HepG2 (cell line): ENCODE results near the gene CHDH. TPM values are rescaled to one million over a fixed set of nuclear protein-coding genes. Genes with fewer than 3 reads are reported as not detected.

ENCODE experiments used
- ATAC-seq: fragments of 200-7000 bp; cut with Tn5 transposase; 3 replicates; pipeline ENCODE4 v1.9.1; 2020; ENCODE audit warnings: mild to moderate bottlenecking, moderate library complexity
- BruUV-seq: library from RNA; stranded (reverse); fragments of 400-500 nt; replicated peaks from 2 replicates; lab custom pipeline; 2021; lab: Mats Ljungman, UMichigan
- CTCF ChIA-PET: fragments of 300-600 bp; formaldehyde crosslinking; extraction: SDS; loops from one replicate; lab custom pipeline; 2021; ENCODE audit warnings: low total read pairs, inconsistent platforms, low intra/inter-chr PET ratio; lab: Yijun Ruan, JAX
- POLR2A ChIA-PET: fragments of 350-600 bp; sonication (Branson Sonifier 250); formaldehyde crosslinking; loops from one replicate; lab custom pipeline; 2020; ENCODE audit warnings: antibody characterized with exemption, inconsistent platforms; lab: Yijun Ruan, JAX
- DNase-seq: peaks from one replicate; pipeline ENCODE4 v3.0.0-alpha.2; 2015; ENCODE audit warnings: low spot score
- FAIRE-seq: peaks from 3 replicates; lab custom pipeline; 2011; peaks lifted over from hg19 to GRCh38; lab: Jason Lieb, UNC
- H2AFZ ChIP-seq: one replicate; pipeline ENCODE4 v1.6.1; 2011; ENCODE audit warnings: low read length, inconsistent platforms
- H3K27ac ChIP-seq: fragments of 300-600 bp; 3 replicates; pipeline ENCODE4 v1.8.0; 2011; ENCODE audit warnings: mixed run types, mild to moderate bottlenecking, mixed read lengths, low read length, inconsistent platforms; ENCODE audit not compliant: insufficient read depth; ENCODE audit errors: extremely low read length
- H3K27me3 ChIP-seq, 2 experiments: fragments of 200-600 bp in 1 of 2; 2 replicates in 1 of 2; 3 replicates in 1 of 2; pipeline versions ENCODE4 v1.6.0 to v1.8.0; 2011; ENCODE audit warnings: low read length in 2 of 2, mild to moderate bottlenecking in 2 of 2, moderate library complexity in 2 of 2, inconsistent platforms in 1 of 2; ENCODE audit not compliant: insufficient read depth in 2 of 2, control insufficient read depth in 1 of 2
- H3K36me3 ChIP-seq, 2 experiments: fragments of 200-600 bp in 1 of 2; replicated peaks in 1 of 2; 2 replicates in 1 of 2; 3 replicates in 1 of 2; pipeline versions ENCODE4 v1.5.1 to v1.8.0; 2011; ENCODE audit warnings: low read length in 2 of 2, inconsistent platforms in 1 of 2; ENCODE audit not compliant: insufficient read depth in 2 of 2, control insufficient read depth in 1 of 2
- H3K4me1 ChIP-seq: 2 replicates; pipeline ENCODE4 v1.5.1; 2012; ENCODE audit warnings: low read length, inconsistent platforms; ENCODE audit not compliant: insufficient read depth
- H3K4me2 ChIP-seq: 2 replicates; pipeline ENCODE4 v1.6.0; 2011; ENCODE audit warnings: low read depth, low read length, inconsistent platforms
- H3K4me3 ChIP-seq, 3 experiments: fragments of 200-600 bp in 1 of 3; sonication (generic), shearing (Covaris generic) in 1 of 3; replicated peaks in 1 of 3; 2 replicates each; pipeline ENCODE4 v1.5.1; 2011 to 2016; ENCODE audit warnings: low read length in 3 of 3, inconsistent platforms in 2 of 3, low read depth in 2 of 3, mild to moderate bottlenecking in 2 of 3, control low read depth in 1 of 3, mixed read lengths in 1 of 3; ENCODE audit not compliant: insufficient read depth in 1 of 3
- H3K79me2 ChIP-seq: one replicate; pipeline ENCODE4 v1.6.1; 2011; ENCODE audit warnings: low read length, inconsistent platforms; ENCODE audit not compliant: insufficient read depth
- H3K9ac ChIP-seq: 2 replicates; pipeline ENCODE4 v1.6.0; 2011; ENCODE audit warnings: mild to moderate bottlenecking, low read depth, low read length, inconsistent platforms; ENCODE audit not compliant: insufficient read depth
- H3K9me3 ChIP-seq: 2 replicates; pipeline ENCODE4 v1.5.1; 2012; ENCODE audit warnings: mild to moderate bottlenecking, low read length
- H4K20me1 ChIP-seq: 2 replicates; pipeline ENCODE4 v1.6.0; 2011; ENCODE audit warnings: inconsistent platforms, mild to moderate bottlenecking, low read length, moderate library complexity; ENCODE audit not compliant: insufficient read depth
- ELF1 ChIP-seq: sonication (generic); formaldehyde crosslinking; IDR thresholded peaks from 2 replicates; pipeline ENCODE4 v1.4.0; 2020; ENCODE audit warnings: missing genetic modification reagents
- KDM2A ChIP-seq: sonication (generic); formaldehyde crosslinking; IDR thresholded peaks from 2 replicates; pipeline ENCODE4 v1.4.0; 2020; ENCODE audit warnings: low read depth, missing genetic modification reagents, borderline replicate concordance
- KDM5A ChIP-seq: fragments of 200-600 bp; sonication (generic); IDR thresholded peaks from 2 replicates; pipeline ENCODE4 v1.7.0; 2018; ENCODE audit warnings: antibody characterized with exemption, mild to moderate bottlenecking, low read length, borderline replicate concordance
- MXD3 ChIP-seq: IDR thresholded peaks from 2 replicates; pipeline ENCODE4 v1.6.1; 2016; ENCODE audit warnings: mild to moderate bottlenecking, missing biosample characterization, missing genetic modification reagents
- PHF21A ChIP-seq: sonication (generic); formaldehyde crosslinking; IDR thresholded peaks from 2 replicates; pipeline ENCODE4 v1.5.0; 2020; ENCODE audit warnings: mild to moderate bottlenecking, missing genetic modification reagents
- POLR2A ChIP-seq, 2 experiments: IDR thresholded peaks; 2 replicates each; pipeline ENCODE4 v1.6.1; 2011; ENCODE audit warnings: low read depth in 2 of 2, low read length in 2 of 2, mild to moderate bottlenecking in 1 of 2, moderate library complexity in 1 of 2; ENCODE audit not compliant: insufficient read depth in 1 of 2
- TOE1 ChIP-seq: sonication (generic); formaldehyde crosslinking; IDR thresholded peaks from 2 replicates; pipeline ENCODE4 v1.4.0; 2020; ENCODE audit warnings: mild to moderate bottlenecking, missing genetic modification reagents
- ZNF124 ChIP-seq: sonication (generic); formaldehyde crosslinking; IDR thresholded peaks from 2 replicates; pipeline ENCODE4 v1.4.0; 2020; ENCODE audit warnings: missing genetic modification reagents
- ZNF558 ChIP-seq: sonication (generic); formaldehyde crosslinking; IDR thresholded peaks from 2 replicates; pipeline ENCODE4 v1.9.0; 2022; ENCODE audit warnings: mild to moderate bottlenecking, missing genetic modification reagents, borderline replicate concordance
- ZNF678 ChIP-seq: sonication (generic); formaldehyde crosslinking; IDR thresholded peaks from 2 replicates; pipeline ENCODE4 v1.4.0; 2020; ENCODE audit warnings: mild to moderate bottlenecking, missing genetic modification reagents
- ZSCAN21 ChIP-seq: sonication (generic); formaldehyde crosslinking; IDR thresholded peaks from 2 replicates; pipeline ENCODE4 v1.8.0; 2022; ENCODE audit warnings: mild to moderate bottlenecking, missing genetic modification reagents, moderate library complexity, borderline replicate concordance
- WGBS: methylation state at CpG from one replicate; pipeline ENCODE4 v1.1.6; 2017; ENCODE audit warnings: low lambda C conversion rate; 5-methylcytosine and 5-hydroxymethylcytosine counted together
- in situ Hi-C: cut with HindIII; loops from 2 replicates; pipeline ENCODE4 v1.10.0; 2017; ENCODE audit warnings: low pct_unique_long_range_greater_than_20kb; ENCODE audit not compliant: extremely low pct_ligation_motif_present
- intact Hi-C: fragments of 100-400 bp; cut with micrococcal nuclease; formaldehyde crosslinking; loops from one replicate; pipeline ENCODE4 v1.10.0; 2022; ENCODE audit not compliant: unreplicated experiment
- polyA plus RNA-seq, 8 experiments: library from polyadenylated mRNA; depleted of rRNA in 3 of 8; stranded (reverse) in 7 of 8; unstranded in 1 of 8; fragments of >200 nt; fragmentation: Illumina TruSeq in 4 of 8; extraction: Trizol in 4 of 8; gene quantifications; 2 replicates each; pipeline versions ENCODE4 v1.2.1 to v1.2.3, GENCODE V29; 2011 to 2016; ENCODE audit warnings: low read depth in 4 of 8, missing spikeins in 1 of 8, mixed read lengths in 1 of 8; ENCODE audit not compliant: insufficient read depth in 1 of 8
- total RNA-seq, 5 experiments: library from RNA; depleted of rRNA; stranded (reverse); fragments of >200 nt; fragmentation: Illumina TruSeq; extraction: Trizol; gene quantifications; 2 replicates each; pipeline ENCODE4 v1.2.3, GENCODE V29; 2016; ENCODE audit warnings: low read depth in 1 of 5

The CHDH gene
- total and polyA plus RNA-seq, 2 of the 13 experiments (the other 11 are each of a cell fraction or from before 2014, with no cell fraction given) = 28.1 to 48.9 TPM

- ATAC-seq (peak; percentile 25), DNase-seq (peak; percentile 25), FAIRE-seq (peak; percentile 15)
- Histone ChIP-seq H2AFZ (no peak overlapping the region), H3K36me3 (peaks cover 10 to 48% of the 10 kb centered on the region in 2 experiments), H4K20me1 (no peaks in the 10 kb centered on the region; the same call in 1 of the 2 replicates), H3K27me3 (no peaks in the 10 kb centered on the region; a peak in 1 of 5 replicates), H3K79me2 (peaks cover 15% of the 10 kb centered on the region), H3K27ac (peak overlapping the region; percentile 93), H3K4me2 (peak overlapping the region; percentile 89), H3K9ac (peak overlapping the region; percentile 92), H3K9me3 (no peaks in the 10 kb centered on the region), H3K4me1 (peaks cover 17% of the 10 kb centered on the region), H3K4me3 (peak overlapping the region; percentile 91 to 98 (median 97))
- no peak for TF ChIP-seq ZNF124
- no peak for TF ChIP-seq PHF21A (CRISPR knock-in tag)
- 0 out of 2 replicates have a peak, but pooled peaks have one; percentile 5 for TF ChIP-seq KDM5A
- TF ChIP-seq ELF1 (CRISPR knock-in tag) = no peak
- no peak for TF ChIP-seq TOE1 (CRISPR knock-in tag)
- 0 out of 2 replicates have a peak, but pooled peaks have one; percentile 20 for TF ChIP-seq KDM2A (CRISPR knock-in tag)
- TF ChIP-seq MXD3 (CRISPR knock-in tag) = no peak
- peak in 1 of 2 experiments; percentile 42; a peak in 1 of 4 replicates for TF ChIP-seq POLR2A (IDR thresholded peaks at IDR 0.05; ENCODE audit: insufficient read depth in 1 of 2, low read depth in 2 of 2, low read length in 2 of 2)
- no peak for TF ChIP-seq ZSCAN21 (CRISPR knock-in tag)
- TF ChIP-seq ZNF558 = 0 out of 2 replicates have a peak, but pooled peaks have one; percentile 7
- no peak for TF ChIP-seq ZNF678 (CRISPR knock-in tag)
- 45% methylated on average over 10 of the region's 10 CpGs for WGBS
- intact Hi-C loops = loop anchor here (2.0 kb wide), 1 partner anchor 38 kb away; no protein-coding TSS in a partner anchor
- POLR2A ChIA-PET = interaction anchor here (1.2 to 3.0 kb wide), 4 partner anchors 11 to 38 kb away, joined by 5 to 37 read pairs (median 9); partner anchors contain the start of genes CHDH, IL17RB and SELENOK
- CTCF ChIA-PET = no interaction called here
- in situ Hi-C loops = loop anchor here (5.0 kb wide), 1 partner anchor 33 kb away; the partner anchor contains the start of genes CHDH and IL17RB
- no TSS peak for BruUV-seq
Observed at GRCh38 chr3:53880396-53881345, 34.5 kb upstream of the CHDH start.
